Measurements from ENCODE around the gene DDIT4.

Gene DDIT4

DNA sequence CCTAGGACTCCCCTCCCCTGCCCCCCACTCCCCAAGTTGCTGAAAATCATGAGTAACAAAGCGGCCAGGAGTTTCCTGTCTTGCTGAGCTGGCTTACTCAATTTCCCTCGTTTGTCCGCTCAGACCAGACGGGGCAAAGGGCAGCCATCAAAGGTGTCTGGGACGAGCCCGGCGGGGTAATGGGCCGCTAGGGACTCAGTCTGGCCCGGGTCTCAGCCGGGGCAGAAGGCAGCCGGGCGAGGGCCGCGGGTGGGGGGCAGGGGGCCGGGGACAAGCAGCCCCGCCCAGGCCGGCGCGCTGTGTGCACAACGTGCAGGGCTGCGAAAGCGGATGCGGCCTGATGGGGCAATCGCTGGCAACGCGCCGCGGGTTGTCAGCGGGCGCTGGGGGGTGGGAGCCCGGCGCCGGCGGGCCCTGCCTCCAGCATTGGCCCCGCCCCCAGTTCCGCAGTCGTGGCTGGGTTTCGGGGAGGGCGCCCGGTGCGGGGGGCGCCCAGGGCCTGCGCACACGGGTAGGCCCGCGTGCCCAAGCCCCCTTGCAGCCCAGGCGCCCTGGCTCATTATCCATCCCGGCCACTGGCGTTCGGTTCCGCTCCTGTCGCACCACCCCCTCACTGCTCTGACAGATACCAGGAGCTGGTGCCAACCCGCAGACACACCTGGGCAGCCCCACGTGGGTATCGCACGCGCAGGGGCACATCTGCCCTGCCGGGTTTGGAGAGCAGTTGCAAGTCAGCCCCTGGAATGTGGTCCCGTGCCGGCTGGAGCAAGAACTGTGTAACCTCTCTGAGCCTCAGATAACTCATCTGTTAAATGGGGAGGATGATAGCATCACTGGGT lies 45.9 kb downstream of the DDIT4 start:
- peak; percentile 77 for DNase-seq

DNA sequence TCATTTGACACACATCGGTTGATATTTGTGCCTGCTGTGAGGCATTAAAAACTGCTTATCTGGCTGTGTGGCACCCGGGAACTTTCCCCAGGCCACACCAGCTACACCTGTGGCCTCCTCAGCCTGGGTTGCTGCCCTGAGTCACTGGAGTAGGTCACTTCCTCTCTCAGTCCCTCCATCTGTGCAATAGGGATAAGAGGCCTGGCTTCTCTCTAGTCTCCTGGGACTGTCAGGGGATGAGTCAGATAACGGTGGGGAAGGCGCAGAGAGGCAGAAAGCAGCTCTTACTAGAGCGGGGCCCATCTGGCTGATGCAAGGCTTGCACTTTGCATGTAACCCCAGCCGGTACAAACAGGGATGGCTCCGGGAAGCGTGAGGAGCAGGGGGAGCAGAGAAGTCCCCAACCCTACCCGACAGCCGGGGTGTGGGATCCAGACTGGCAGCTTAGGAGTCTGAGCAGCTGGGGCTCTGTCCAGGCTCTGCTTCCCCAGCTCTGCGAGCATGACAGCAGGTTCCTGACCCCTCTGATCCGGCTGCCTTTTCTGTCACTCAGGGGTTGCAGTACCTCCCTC lies 47.0 kb downstream of the DDIT4 start:
- peak; percentile 80 for DNase-seq

DNA sequence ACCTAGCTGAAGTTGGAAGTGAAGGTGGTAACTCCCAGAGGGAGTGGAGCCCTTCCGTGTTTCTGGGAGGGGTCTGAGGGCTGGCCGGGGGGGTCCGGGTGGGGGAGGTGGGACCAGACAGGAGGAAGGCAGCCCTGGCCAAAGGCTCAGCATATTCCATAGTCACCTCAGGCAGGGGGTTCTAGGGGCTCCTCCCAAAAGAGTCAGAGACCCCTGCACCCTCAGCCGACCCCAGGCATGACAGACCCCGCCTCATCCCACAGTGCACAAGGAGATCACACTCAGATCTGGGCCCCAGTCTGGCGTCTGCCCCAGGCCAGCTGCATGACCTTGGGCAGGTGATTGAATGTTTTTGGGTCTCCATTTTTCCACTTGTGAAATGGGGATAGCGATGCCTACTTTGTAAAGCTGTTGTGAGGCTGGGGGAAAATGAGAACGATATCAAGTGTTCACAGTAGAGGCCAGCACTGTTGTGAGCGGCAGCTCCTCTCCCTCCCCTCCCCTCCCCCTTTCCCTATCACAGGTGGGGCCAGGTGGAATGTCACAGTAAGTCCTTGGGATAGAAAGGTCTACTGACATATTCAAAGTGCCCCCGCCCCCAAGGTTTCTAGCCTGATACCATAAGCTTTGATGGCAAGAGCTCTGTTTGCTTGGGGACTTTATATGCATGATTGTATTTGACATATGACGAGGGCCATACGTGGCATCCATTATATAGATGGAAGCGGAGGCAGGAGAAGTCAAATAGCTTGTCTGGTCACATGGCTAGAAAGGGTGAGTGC lies 47.7 kb downstream of the DDIT4 start:
- no peak for DNase-seq

DNA sequence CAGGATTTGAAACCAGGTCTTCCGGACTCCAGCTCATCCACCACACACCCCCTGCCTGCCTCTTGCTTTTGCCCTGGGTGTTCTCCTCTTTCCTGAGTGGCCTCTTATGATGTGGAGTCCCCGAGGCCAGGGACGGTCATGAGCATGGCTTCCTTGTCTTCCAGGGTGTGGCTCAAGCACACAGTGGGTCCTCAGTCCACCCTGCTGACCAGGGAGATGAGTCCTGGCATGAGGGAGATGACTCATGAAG lies 48.2 kb downstream of the DDIT4 start:
- DNase-seq, result no peak

DNA sequence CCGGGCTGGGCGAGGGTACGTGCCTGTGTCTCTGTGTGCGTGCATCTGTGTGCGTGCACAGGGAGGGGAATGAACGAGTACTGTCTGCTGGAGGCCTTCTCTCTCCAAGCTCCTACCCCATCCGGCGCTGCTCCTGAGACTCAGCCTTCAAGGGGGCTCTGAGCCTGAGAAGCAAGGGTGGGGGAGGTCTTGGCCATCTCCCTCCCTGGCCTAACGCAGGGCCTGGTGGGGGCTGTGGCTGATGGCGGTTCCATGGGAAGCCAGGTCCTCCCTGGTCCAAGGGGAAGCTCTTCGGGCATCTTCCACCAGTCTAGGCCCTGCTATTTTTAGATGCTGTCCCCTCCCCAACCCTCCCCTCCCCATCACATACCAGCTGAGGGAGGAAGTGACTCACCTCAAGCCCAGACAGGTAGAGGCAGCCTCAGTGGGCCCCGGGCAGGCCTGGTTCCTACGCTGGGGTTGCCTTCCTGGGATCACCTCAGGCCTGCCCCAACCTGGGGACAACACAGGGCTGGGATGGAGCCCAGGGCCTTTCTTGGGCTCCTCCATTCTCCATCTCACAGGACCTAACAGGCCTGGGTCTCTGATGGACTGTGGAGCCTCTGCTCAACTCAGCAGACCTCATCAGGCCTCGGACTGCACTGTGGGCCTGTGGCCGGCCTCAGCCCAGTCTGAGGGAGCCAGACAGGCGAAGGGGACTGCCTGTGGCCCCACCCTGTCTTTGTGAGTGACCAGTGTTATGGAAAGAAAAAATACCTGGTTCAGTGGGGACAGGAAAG lies 48.7 kb downstream of the DDIT4 start:
- no peak for DNase-seq

DNA sequence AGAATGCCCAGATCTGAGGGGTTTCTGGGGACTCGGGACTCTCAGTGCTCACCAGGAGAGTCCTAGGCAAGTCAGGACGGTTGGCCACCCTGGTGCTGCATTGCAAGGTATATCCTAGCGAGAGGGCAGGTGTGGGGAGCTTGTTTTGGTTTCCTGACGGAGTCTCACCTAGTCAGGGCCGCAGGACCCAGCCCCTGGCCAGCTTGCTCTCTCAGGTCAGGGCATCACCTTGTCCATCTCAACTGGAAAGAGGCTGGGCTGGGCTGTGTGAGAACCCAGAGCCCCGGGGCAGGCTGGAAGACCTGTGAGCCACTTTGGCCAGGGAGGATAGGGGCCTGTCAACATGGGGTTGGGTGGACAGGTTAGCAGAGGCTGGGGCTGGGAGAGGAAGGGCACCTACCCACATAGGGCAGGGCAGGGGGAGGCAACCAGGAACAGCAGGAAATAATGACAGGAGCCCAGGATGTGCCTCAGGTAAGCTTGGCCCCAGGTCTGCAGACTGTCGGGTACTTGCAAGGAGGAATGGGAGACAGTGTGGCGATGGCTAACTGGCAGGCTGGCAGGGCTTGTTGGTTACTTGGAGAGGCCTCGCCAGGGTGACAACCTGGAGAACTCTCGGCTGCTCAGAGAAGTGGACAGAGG lies 49.5 kb downstream of the DDIT4 start:
- no peak for DNase-seq

DNA sequence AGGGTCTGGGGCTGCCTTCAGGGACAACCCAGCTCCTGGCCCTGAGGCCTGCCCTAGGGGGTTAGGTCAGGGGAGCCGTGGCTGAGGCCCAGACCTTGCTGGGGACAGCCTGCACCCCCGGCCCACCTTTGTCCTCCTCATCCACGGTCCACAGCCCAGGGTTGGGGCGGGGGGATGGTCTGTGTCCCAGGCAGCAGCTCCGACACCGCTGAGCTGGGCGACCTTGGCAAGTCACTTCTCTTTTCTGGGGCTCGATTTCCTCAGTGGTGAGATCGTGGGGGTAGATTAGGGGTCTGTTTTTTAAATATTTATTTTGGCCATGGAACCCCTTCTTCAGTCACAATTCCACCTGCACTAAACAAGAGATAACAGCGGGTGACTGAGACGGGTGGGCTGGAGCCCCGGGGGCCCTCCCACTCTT lies 50.1 kb downstream of the DDIT4 start:
- no peak for DNase-seq

Measured in NCI-H345 (cell line).